Measurements from ENCODE around the gene CYSRT1. TPM values are rescaled to one million over a fixed set of nuclear protein-coding genes. Genes with fewer than 3 reads are reported as not detected.
"Not testable (repeated sequence)": the region's sequence is repeated elsewhere in the genome, so short reads cannot be mapped to it uniquely, and the experiment has no call there.

The CYSRT1 gene
- total RNA-seq, 1 donor = 0.36 TPM

- H3K4me3 ChIP-seq (ENCODE audit: low read depth, low read length) = peak overlapping the region; percentile 82
- no peak for TF ChIP-seq CTCF (IDR thresholded peaks at IDR 0.05; ENCODE audit: insufficient read depth, low read length)
- DNase-seq (ENCODE audit: low read depth) = no peak
These were observed 17.6 kb downstream of the CYSRT1 start for GRCh38 chr9:137242269-137243203.

DNA sequence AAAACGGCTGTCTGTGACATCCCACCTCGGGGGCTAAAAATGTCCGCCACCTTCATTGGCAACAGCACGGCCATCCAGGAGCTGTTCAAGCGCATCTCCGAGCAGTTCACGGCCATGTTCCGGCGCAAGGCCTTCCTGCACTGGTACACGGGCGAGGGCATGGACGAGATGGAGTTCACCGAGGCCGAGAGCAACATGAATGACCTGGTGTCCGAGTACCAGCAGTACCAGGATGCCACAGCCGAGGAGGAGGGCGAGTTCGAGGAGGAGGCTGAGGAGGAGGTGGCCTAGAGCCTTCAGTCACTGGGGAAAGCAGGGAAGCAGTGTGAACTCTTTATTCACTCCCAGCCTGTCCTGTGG, 18.3 kb downstream of the CYSRT1 start:
- H3K4me3 ChIP-seq (ENCODE audit: low read depth, low read length) = peak overlapping the region; percentile 37
- DNase-seq (ENCODE audit: low read depth) = not testable (repeated sequence)

DNA sequence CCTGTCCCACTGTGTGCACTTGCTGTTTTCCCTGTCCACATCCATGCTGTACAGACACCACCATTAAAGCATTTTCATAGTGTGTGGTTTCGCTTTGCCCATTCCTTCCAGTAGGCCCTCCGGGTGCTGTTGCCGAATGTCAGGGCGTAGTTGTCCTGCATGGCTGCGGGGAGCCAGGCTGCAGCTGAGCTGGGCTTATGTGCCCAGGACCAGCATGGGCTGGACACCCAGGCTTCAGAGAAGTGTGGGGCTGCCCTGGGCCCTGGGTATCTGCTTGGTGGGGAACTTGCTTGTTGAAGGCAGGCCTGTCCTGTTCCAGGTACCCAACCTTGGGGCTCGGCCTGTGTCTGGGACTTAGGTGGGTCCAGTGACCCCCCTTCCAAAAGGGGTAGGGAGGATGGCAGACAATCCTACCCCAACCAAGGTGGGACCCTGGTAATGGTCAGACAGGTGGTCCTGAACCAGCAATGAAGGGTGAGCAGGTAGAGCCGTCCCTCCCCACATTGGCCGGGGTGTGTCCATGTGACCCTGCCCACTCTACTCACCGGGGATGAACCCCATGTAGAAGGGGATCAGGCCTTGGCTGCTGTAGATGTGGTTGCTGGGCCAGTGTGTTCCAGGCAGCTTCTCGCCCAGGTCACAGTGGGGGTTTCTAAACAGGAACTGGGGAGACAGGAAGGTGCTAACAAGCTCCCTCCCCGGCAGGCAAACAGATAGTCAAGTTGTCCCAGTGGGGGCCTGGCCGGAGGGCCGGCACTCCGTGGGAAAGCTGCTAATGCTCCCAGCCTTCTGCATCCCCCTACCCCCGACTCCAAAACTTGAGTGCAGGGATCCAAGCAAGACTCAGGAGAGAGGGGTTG, 18.9 kb downstream of the CYSRT1 start:
- DNase-seq (ENCODE audit: low read depth) = no peak
- H3K4me3 ChIP-seq (ENCODE audit: low read depth, low read length) = peak overlapping the region; percentile 37
- TF ChIP-seq CTCF (IDR thresholded peaks at IDR 0.05; ENCODE audit: insufficient read depth, low read length) = no peak

- no peak for DNase-seq (ENCODE audit: low read depth)
- TF ChIP-seq CTCF (IDR thresholded peaks at IDR 0.05; ENCODE audit: insufficient read depth, low read length) = no peak
- H3K4me3 ChIP-seq (ENCODE audit: low read depth, low read length) = no peak overlapping the region
These were observed 19.8 kb downstream of the CYSRT1 start for GRCh38 chr9:137244486-137245449.

DNA sequence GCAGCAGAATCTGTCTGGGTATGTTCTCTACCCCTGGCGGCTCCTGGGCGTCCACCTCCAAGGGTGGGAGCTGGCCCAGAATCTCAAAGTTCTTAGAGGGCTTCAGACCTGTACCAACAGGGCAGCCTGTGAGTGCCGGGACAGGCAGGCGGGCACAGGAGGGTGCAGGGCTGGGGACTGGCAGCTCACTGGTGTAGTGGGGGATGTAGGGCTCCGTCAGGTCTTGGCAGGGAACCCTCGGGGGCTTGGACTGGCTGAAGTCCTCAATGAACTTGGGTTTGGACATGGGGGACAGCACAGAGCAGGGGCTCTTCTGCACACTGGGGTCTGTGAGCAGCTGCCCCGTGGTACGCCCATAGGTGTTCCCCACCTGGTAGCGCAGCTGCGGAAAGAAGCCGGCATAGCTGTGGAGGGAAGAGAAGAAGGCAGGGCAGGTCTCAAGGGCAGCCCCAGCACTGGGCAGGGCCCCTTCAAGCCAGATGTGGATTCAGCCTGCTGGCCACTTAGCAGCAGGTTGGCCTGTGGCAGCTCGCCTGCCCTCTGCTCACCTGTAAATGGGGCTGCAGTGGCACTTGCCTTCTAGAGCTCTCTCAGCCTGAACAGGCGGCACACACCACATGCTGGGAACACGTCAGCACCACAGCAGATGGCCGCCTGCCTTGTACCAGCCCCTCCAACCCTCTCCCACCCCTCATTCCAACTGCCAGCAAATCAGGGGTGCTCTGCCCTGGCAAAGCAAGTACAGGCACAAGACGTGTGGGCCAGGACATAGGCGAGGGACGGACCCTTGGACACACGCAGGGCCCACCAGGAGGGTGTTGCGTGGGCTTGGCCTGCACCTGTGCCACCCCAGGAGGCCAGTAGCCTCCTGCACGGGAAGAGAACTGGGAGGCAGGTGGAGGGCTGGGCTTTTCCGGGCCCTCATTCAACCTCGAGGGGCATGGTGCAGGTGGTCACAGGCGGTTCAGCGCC, 20.8 kb downstream of the CYSRT1 start:
- no peak for DNase-seq (ENCODE audit: low read depth)
- no peak for TF ChIP-seq CTCF (IDR thresholded peaks at IDR 0.05; ENCODE audit: insufficient read depth, low read length)
- no peak overlapping the region for H3K4me3 ChIP-seq (ENCODE audit: low read depth, low read length)

DNA sequence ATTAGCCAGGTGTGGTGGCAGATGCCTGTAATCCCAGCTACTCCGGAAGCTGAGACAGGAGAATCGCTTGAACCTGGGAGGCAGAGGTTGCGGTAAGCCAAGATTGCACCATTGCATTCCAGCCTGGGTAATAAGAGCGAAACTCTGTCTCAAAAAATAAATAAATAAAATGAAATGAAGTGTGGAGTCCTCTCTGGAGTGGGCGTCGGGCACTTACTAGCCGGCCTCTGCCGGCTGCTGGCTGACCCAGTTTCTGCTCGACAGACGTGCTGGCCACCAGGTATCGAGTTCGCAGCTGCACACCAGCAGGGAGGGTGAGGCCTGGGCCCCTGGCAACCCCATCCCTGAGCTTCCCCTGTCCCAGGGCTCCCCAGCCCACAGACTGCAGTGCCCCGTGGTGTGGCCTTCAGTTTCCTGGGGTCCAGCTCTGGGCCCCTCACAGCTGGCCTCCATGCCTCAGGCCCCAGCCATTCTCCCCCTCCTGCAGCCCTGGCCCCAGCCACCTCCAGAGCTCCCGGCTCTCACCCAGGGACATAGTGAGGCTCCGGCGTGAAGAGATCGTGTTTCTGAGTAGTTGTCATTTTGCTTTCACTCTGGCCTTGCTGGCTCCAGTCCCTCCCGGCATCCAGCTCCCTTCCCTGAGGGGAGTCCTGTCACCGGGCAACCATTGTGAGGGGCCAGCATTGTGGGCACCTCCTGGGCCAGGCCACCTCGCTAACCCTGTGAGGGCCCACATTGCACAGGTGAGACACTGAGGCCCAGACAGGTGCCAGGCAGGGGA, 22.4 kb downstream of the CYSRT1 start:
- DNase-seq (ENCODE audit: low read depth) = no peak
- H3K4me3 ChIP-seq (ENCODE audit: low read depth, low read length) = no peak overlapping the region
- TF ChIP-seq CTCF (IDR thresholded peaks at IDR 0.05; ENCODE audit: insufficient read depth, low read length) = no peak
